Large intestine (tissue), 3 donors: ENCODE data around the gene KCNH6. TPM values are rescaled to one million over a fixed set of nuclear protein-coding genes. Genes with fewer than 3 reads are reported as not detected.

Source experiments
- DNase-seq, 2 donors: peaks; one replicate each; pipeline versions ENCODE4 v3.0.0 to v3.0.0-alpha.2; 2013
- H3K27ac ChIP-seq: one replicate; pipeline ENCODE4 v1.5.1; 2013; ENCODE audit warnings: low read length
- H3K27me3 ChIP-seq: 2 replicates; pipeline ENCODE4 v1.6.1; 2013; ENCODE audit warnings: low read length; ENCODE audit not compliant: control insufficient read depth, insufficient read depth
- H3K36me3 ChIP-seq: 2 replicates; pipeline ENCODE4 v1.6.1; 2013; ENCODE audit warnings: low read length; ENCODE audit not compliant: control insufficient read depth, insufficient read depth
- H3K4me1 ChIP-seq: one replicate; pipeline ENCODE4 v1.6.1; 2013; ENCODE audit warnings: low read length; ENCODE audit not compliant: control insufficient read depth, insufficient read depth
- H3K4me3 ChIP-seq: one replicate; pipeline ENCODE4 v1.5.1; 2013; ENCODE audit warnings: low read length
- H3K9me3 ChIP-seq: one replicate; pipeline ENCODE4 v1.6.1; 2013; ENCODE audit warnings: mild to moderate bottlenecking, low read depth, low read length, moderate library complexity; ENCODE audit not compliant: control insufficient read depth
- WGBS: methylation state at CpG from one replicate; pipeline ENCODE4 v1.1.5; 2013; ENCODE audit warnings: low lambda C conversion rate; ENCODE audit not compliant: insufficient coverage; 5-methylcytosine and 5-hydroxymethylcytosine counted together
- polyA plus RNA-seq: library from polyadenylated mRNA; unstranded; fragments of 120-200 nt; gene quantifications from one replicate; pipeline ENCODE4 v1.2.1, GENCODE V29; 2013

KCNH6 gene
- polyA plus RNA-seq, 1 donor: 6.9 TPM

- no peaks in the 10 kb centered on the region for H3K27me3 ChIP-seq
- H3K27ac ChIP-seq: no peak overlapping the region
- H3K9me3 ChIP-seq: no peaks in the 10 kb centered on the region
- H3K4me3 ChIP-seq: no peak overlapping the region
- DNase-seq: no peak
- peaks cover 4% of the 10 kb centered on the region for H3K36me3 ChIP-seq
- no peaks in the 10 kb centered on the region for H3K4me1 ChIP-seq
- WGBS: 100% methylated on average over 1 of the region's 3 CpGs
Observed at GRCh38 chr17:63558441-63558840, 35.3 kb downstream of the KCNH6 start.

GRCh38 chr17:63561819-63562218 lies 38.7 kb downstream of the KCNH6 start:
- no peak overlapping the region for H3K27ac ChIP-seq
- DNase-seq: no peak
- no peaks in the 10 kb centered on the region for H3K27me3 ChIP-seq
- no peak overlapping the region for H3K4me3 ChIP-seq
- H3K9me3 ChIP-seq: no peaks in the 10 kb centered on the region
- peaks cover 2% of the 10 kb centered on the region for H3K36me3 ChIP-seq
- no peaks in the 10 kb centered on the region for H3K4me1 ChIP-seq

- Histone ChIP-seq H3K4me1 (no peaks in the 10 kb centered on the region), H3K36me3 (no peaks in the 10 kb centered on the region), H3K9me3 (no peaks in the 10 kb centered on the region), H3K27ac (no peak overlapping the region), H3K4me3 (no peak overlapping the region), H3K27me3 (no peaks in the 10 kb centered on the region)
- WGBS: no CpG with 5 or more reads among the region's 2 CpGs
- no peak for DNase-seq
Observed at GRCh38 chr17:63563339-63563738, 40.2 kb downstream of the KCNH6 start.

- H3K9me3 ChIP-seq: no peaks in the 10 kb centered on the region
- H3K27me3 ChIP-seq: no peaks in the 10 kb centered on the region
- H3K4me1 ChIP-seq: no peaks in the 10 kb centered on the region
- H3K4me3 ChIP-seq: no peak overlapping the region
- peaks cover 6% of the 10 kb centered on the region for H3K36me3 ChIP-seq
- no CpG with 5 or more reads among the region's 5 CpGs for WGBS
- H3K27ac ChIP-seq: no peak overlapping the region
- DNase-seq: no peak
Observed at GRCh38 chr17:63564562-63564961, 41.4 kb downstream of the KCNH6 start.

GRCh38 chr17:63567229-63567628 lies 44.1 kb downstream of the KCNH6 start:
- Histone ChIP-seq H3K9me3 (no peaks in the 10 kb centered on the region), H3K27ac (no peak overlapping the region), H3K36me3 (peaks cover 11% of the 10 kb centered on the region), H3K4me3 (no peak overlapping the region), H3K4me1 (no peaks in the 10 kb centered on the region), H3K27me3 (no peaks in the 10 kb centered on the region)
- no peak for DNase-seq
- WGBS: no CpG with 5 or more reads among the region's 1 CpG

- WGBS: 96% methylated on average over 3 of the region's 8 CpGs
- Histone ChIP-seq H3K27me3 (no peaks in the 10 kb centered on the region), H3K4me1 (no peaks in the 10 kb centered on the region), H3K4me3 (no peak overlapping the region), H3K27ac (no peak overlapping the region), H3K9me3 (no peaks in the 10 kb centered on the region), H3K36me3 (peaks cover 11% of the 10 kb centered on the region)
- DNase-seq: no peak
Observed at GRCh38 chr17:63568563-63568962, 45.4 kb downstream of the KCNH6 start.

- H3K27me3 ChIP-seq: no peaks in the 10 kb centered on the region
- no peak overlapping the region for H3K27ac ChIP-seq
- peaks cover 11% of the 10 kb centered on the region for H3K36me3 ChIP-seq
- H3K4me1 ChIP-seq: no peaks in the 10 kb centered on the region
- DNase-seq: peak; percentile 9
- WGBS: no CpG with 5 or more reads among the region's 1 CpG
- H3K9me3 ChIP-seq: no peaks in the 10 kb centered on the region
- no peak overlapping the region for H3K4me3 ChIP-seq
Observed at GRCh38 chr17:63571632-63572310, 48.6 kb downstream of the KCNH6 start.

- Histone ChIP-seq H3K27ac (no peak overlapping the region), H3K4me1 (no peaks in the 10 kb centered on the region), H3K27me3 (no peaks in the 10 kb centered on the region), H3K4me3 (no peak overlapping the region), H3K9me3 (no peaks in the 10 kb centered on the region), H3K36me3 (peaks cover 9% of the 10 kb centered on the region)
- no peak for DNase-seq
- WGBS: no CpG with 5 or more reads among the region's 5 CpGs
Observed at GRCh38 chr17:63573634-63574033, 50.5 kb downstream of the KCNH6 start.

GRCh38 chr17:63578027-63578768 lies 55.0 kb downstream of the KCNH6 start:
- no peaks in the 10 kb centered on the region for H3K9me3 ChIP-seq
- peaks cover 29% of the 10 kb centered on the region for H3K36me3 ChIP-seq
- H3K4me1 ChIP-seq: peaks cover 14% of the 10 kb centered on the region
- no peaks in the 10 kb centered on the region for H3K27me3 ChIP-seq
- WGBS: no CpG with 5 or more reads among the region's 7 CpGs
- no peak overlapping the region for H3K4me3 ChIP-seq
- H3K27ac ChIP-seq: no peak overlapping the region
- no peak for DNase-seq

GRCh38 chr17:63578769-63579111 lies 55.6 kb downstream of the KCNH6 start:
- no peak overlapping the region for H3K27ac ChIP-seq
- no peaks in the 10 kb centered on the region for H3K27me3 ChIP-seq
- H3K9me3 ChIP-seq: no peaks in the 10 kb centered on the region
- peak in 1 of 2 donors; percentile 19 for DNase-seq
- H3K4me3 ChIP-seq: no peak overlapping the region
- no CpG with 5 or more reads among the region's 5 CpGs for WGBS
- H3K4me1 ChIP-seq: peaks cover 14% of the 10 kb centered on the region
- H3K36me3 ChIP-seq: peaks cover 34% of the 10 kb centered on the region

GRCh38 chr17:63579633-63580032 lies 56.5 kb downstream of the KCNH6 start:
- no peak overlapping the region for H3K27ac ChIP-seq
- WGBS: 100% methylated on average over 1 of the region's 11 CpGs
- H3K4me1 ChIP-seq: peaks cover 14% of the 10 kb centered on the region
- peaks cover 39% of the 10 kb centered on the region for H3K36me3 ChIP-seq
- no peaks in the 10 kb centered on the region for H3K27me3 ChIP-seq
- peak; percentile 13 to 46 for DNase-seq
- no peaks in the 10 kb centered on the region for H3K9me3 ChIP-seq
- no peak overlapping the region for H3K4me3 ChIP-seq
